Vagina (tissue), 2 donors: ENCODE data around the gene DNTT. TPM values are rescaled to one million over a fixed set of nuclear protein-coding genes. Genes with fewer than 3 reads are reported as not detected.

ENCODE experiments used
- DNase-seq, 2 donors: peaks; one replicate each; pipeline ENCODE4 v3.0.0-alpha.2; 2017; ENCODE audit errors: extremely low spot score in 2 of 2
- H3K27ac ChIP-seq: fragments of 200-600 bp; sonication (generic); one replicate; pipeline ENCODE4 v1.5.1; 2019
- H3K27me3 ChIP-seq: fragments of 200-600 bp; sonication (generic); one replicate; pipeline ENCODE4 v1.5.1; 2019
- H3K36me3 ChIP-seq, 2 donors: fragments of 200-600 bp; sonication (generic); one replicate each; pipeline ENCODE4 v1.5.1; 2017 to 2019
- H3K4me1 ChIP-seq: fragments of 200-600 bp; sonication (generic); one replicate; pipeline ENCODE4 v1.5.1; 2019
- H3K4me3 ChIP-seq, 2 donors: fragments of 200-600 bp; sonication (generic); 1 replicate in 1 of 2; 2 replicates in 1 of 2; pipeline ENCODE4 v1.5.1; 2016 to 2019
- H3K9me3 ChIP-seq: fragments of 200-600 bp; sonication (generic); one replicate; pipeline ENCODE4 v1.5.1; 2019
- CTCF ChIP-seq, 3 experiments: fragments of 450-650 bp in 2 of 3; fragments of 200-600 bp in 1 of 3; sonication (generic) in 1 of 3; IDR thresholded peaks; one replicate each; pipeline ENCODE4 v1.5.1; 2017 to 2019; ENCODE audit warnings: antibody characterized with exemption in 3 of 3, mild to moderate bottlenecking in 2 of 3, moderate library complexity in 2 of 3
- POLR2A ChIP-seq, 2 donors: fragments of 450-650 bp; IDR thresholded peaks; one replicate each; pipeline ENCODE4 v1.6.1; 2017; ENCODE audit warnings: antibody characterized with exemption in 2 of 2, mild to moderate bottlenecking in 2 of 2, moderate library complexity in 2 of 2
- POLR2AphosphoS5 ChIP-seq, 2 donors: sonication (generic); formaldehyde crosslinking; IDR thresholded peaks; one replicate each; pipeline ENCODE4 v1.9.0; 2017; ENCODE audit warnings: antibody characterized with exemption in 2 of 2, mild to moderate bottlenecking in 2 of 2, low read depth in 1 of 2; ENCODE audit not compliant: insufficient read depth in 1 of 2
- intact Hi-C: fragments of 100-400 bp; cut with DNase I; formaldehyde crosslinking; loops from one replicate; pipeline ENCODE4 v1.15.1; 2023
- total RNA-seq: library from RNA; depleted of rRNA; stranded (reverse); fragments of >200 nt; gene quantifications from one replicate; pipeline ENCODE4 v1.2.3, GENCODE V29; 2016

DNTT gene
- total RNA-seq, 1 donor from 2014 or later, result not detected

- H3K4me1 ChIP-seq, result no peaks in the 10 kb centered on the region
- DNase-seq, result peak in 1 of 2 donors; percentile 44
- no peak overlapping the region for H3K4me3 ChIP-seq
- no peaks in the 10 kb centered on the region for H3K9me3 ChIP-seq
- intact Hi-C loops, result no loop called here
- TF ChIP-seq POLR2AphosphoS5 (IDR thresholded peaks at IDR 0.05; ENCODE audit: insufficient read depth in 1 of 2, low read depth in 1 of 2) (no peak), POLR2A (IDR thresholded peaks at IDR 0.05) (no peak), CTCF (IDR thresholded peaks at IDR 0.05) (no peak)
- no peak overlapping the region for H3K27ac ChIP-seq
- no peaks in the 10 kb centered on the region for H3K27me3 ChIP-seq
- H3K36me3 ChIP-seq, result no peaks in the 10 kb centered on the region
Observed at GRCh38 chr10:96264938-96265337, 39.3 kb upstream of the DNTT start.

- no peak overlapping the region for H3K27ac ChIP-seq
- intact Hi-C loops, result no loop called here
- no peak for TF ChIP-seq POLR2AphosphoS5 (IDR thresholded peaks at IDR 0.05; ENCODE audit: insufficient read depth in 1 of 2, low read depth in 1 of 2)
- TF ChIP-seq POLR2A (IDR thresholded peaks at IDR 0.05), result no peak
- TF ChIP-seq CTCF (IDR thresholded peaks at IDR 0.05), result no peak
- no peaks in the 10 kb centered on the region for H3K36me3 ChIP-seq
- no peak overlapping the region for H3K4me3 ChIP-seq
- H3K27me3 ChIP-seq, result no peaks in the 10 kb centered on the region
- no peaks in the 10 kb centered on the region for H3K9me3 ChIP-seq
- peak in 1 of 2 donors; percentile 58 for DNase-seq
- no peaks in the 10 kb centered on the region for H3K4me1 ChIP-seq
Observed at GRCh38 chr10:96266118-96266770, 38.0 kb upstream of the DNTT start.

- no peak overlapping the region for H3K27ac ChIP-seq
- no peaks in the 10 kb centered on the region for H3K27me3 ChIP-seq
- H3K9me3 ChIP-seq, result no peaks in the 10 kb centered on the region
- H3K36me3 ChIP-seq, result no peaks in the 10 kb centered on the region
- H3K4me3 ChIP-seq, result no peak overlapping the region
- no peak for TF ChIP-seq CTCF (IDR thresholded peaks at IDR 0.05)
- no peak for TF ChIP-seq POLR2AphosphoS5 (IDR thresholded peaks at IDR 0.05; ENCODE audit: insufficient read depth in 1 of 2, low read depth in 1 of 2)
- TF ChIP-seq POLR2A (IDR thresholded peaks at IDR 0.05), result no peak
- DNase-seq, result peak in 1 of 2 donors; percentile 16
- intact Hi-C loops, result no loop called here
- H3K4me1 ChIP-seq, result peaks cover 7% of the 10 kb centered on the region
Observed at GRCh38 chr10:96267234-96267705, 37.0 kb upstream of the DNTT start.

DNA sequence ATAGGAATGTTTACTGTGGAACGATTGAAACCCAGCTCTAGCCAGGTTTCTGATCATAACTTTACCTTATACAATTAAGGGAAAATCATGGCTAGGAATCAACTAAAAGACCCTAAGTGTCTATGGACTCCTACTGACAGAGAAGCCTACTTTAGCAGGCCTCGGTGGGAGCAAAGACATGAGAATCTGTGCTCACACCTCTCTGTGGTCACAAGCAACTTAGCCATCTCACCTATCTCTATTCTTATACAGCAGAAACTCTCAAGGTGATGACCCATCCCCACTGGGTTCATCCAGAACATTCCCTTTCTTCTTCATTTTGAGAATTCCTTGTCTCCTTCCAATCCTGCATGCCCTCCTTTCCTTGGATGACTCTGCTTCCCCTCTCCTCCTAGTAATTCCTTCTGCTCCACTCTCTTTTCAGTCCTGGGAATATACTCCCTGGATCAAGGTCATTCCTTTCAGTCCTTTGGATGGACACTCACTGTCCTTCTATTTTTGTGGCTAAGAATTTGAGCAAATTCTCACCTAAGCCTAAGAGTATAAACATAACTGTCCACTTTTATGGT is 35.8 kb upstream of the DNTT start:
- Histone ChIP-seq H3K27me3 (no peaks in the 10 kb centered on the region), H3K27ac (no peak overlapping the region), H3K9me3 (no peaks in the 10 kb centered on the region), H3K4me1 (peaks cover 19% of the 10 kb centered on the region), H3K36me3 (no peaks in the 10 kb centered on the region), H3K4me3 (no peak overlapping the region)
- intact Hi-C loops, result no loop called here
- peak in 1 of 2 donors; percentile 18 for DNase-seq
- no peak for TF ChIP-seq POLR2A (IDR thresholded peaks at IDR 0.05)
- no peak for TF ChIP-seq CTCF (IDR thresholded peaks at IDR 0.05)
